LHCN-M2 (cell line): Measurements from ENCODE around the gene SMARCA5. TPM values are rescaled to one million over a fixed set of nuclear protein-coding genes. Genes with fewer than 3 reads are reported as not detected.

ENCODE experiments used
- total RNA-seq: library from RNA; depleted of rRNA; stranded (reverse); fragments of >200 nt; gene quantifications from 2 replicates; pipeline ENCODE4 v1.2.3, GENCODE V29; 2014; rRNA removed

Gene SMARCA5
- total RNA-seq, 1 experiment from 2014 or later, result 44.8 TPM

Other genes starting within 250 kb of the SMARCA5 start
- 3.6 and 5.9 TPM in 2 replicates for gene GAB1, start 176.8 kb upstream of the SMARCA5 start, total RNA-seq
- gene FREM3, start 187.0 kb downstream of the SMARCA5 start, total RNA-seq, result not detected in 2 replicates